HepG2 (cell line): Measurements from ENCODE around the gene TMEM253. TPM values are rescaled to one million over a fixed set of nuclear protein-coding genes. Genes with fewer than 3 reads are reported as not detected.

ENCODE experiments used
- ATAC-seq: fragments of 200-7000 bp; cut with Tn5 transposase; 3 replicates; pipeline ENCODE4 v1.9.1; 2020; ENCODE audit warnings: mild to moderate bottlenecking, moderate library complexity
- BruUV-seq: library from RNA; stranded (reverse); fragments of 400-500 nt; replicated peaks from 2 replicates; lab custom pipeline; 2021; lab: Mats Ljungman, UMichigan
- CTCF ChIA-PET: fragments of 300-600 bp; formaldehyde crosslinking; extraction: SDS; loops from one replicate; lab custom pipeline; 2021; ENCODE audit warnings: low total read pairs, inconsistent platforms, low intra/inter-chr PET ratio; lab: Yijun Ruan, JAX
- POLR2A ChIA-PET: fragments of 350-600 bp; sonication (Branson Sonifier 250); formaldehyde crosslinking; loops from one replicate; lab custom pipeline; 2020; ENCODE audit warnings: antibody characterized with exemption, inconsistent platforms; lab: Yijun Ruan, JAX
- DNase-seq: peaks from one replicate; pipeline ENCODE4 v3.0.0-alpha.2; 2015; ENCODE audit warnings: low spot score
- FAIRE-seq: peaks from 3 replicates; lab custom pipeline; 2011; peaks lifted over from hg19 to GRCh38; lab: Jason Lieb, UNC
- H2AFZ ChIP-seq: one replicate; pipeline ENCODE4 v1.6.1; 2011; ENCODE audit warnings: low read length, inconsistent platforms
- H3K27ac ChIP-seq: fragments of 300-600 bp; 3 replicates; pipeline ENCODE4 v1.8.0; 2011; ENCODE audit warnings: mixed run types, mild to moderate bottlenecking, mixed read lengths, low read length, inconsistent platforms; ENCODE audit not compliant: insufficient read depth; ENCODE audit errors: extremely low read length
- H3K27me3 ChIP-seq, 2 experiments: fragments of 200-600 bp in 1 of 2; 2 replicates in 1 of 2; 3 replicates in 1 of 2; pipeline versions ENCODE4 v1.6.0 to v1.8.0; 2011; ENCODE audit warnings: low read length in 2 of 2, mild to moderate bottlenecking in 2 of 2, moderate library complexity in 2 of 2, inconsistent platforms in 1 of 2; ENCODE audit not compliant: insufficient read depth in 2 of 2, control insufficient read depth in 1 of 2
- H3K36me3 ChIP-seq, 2 experiments: fragments of 200-600 bp in 1 of 2; replicated peaks in 1 of 2; 2 replicates in 1 of 2; 3 replicates in 1 of 2; pipeline versions ENCODE4 v1.5.1 to v1.8.0; 2011; ENCODE audit warnings: low read length in 2 of 2, inconsistent platforms in 1 of 2; ENCODE audit not compliant: insufficient read depth in 2 of 2, control insufficient read depth in 1 of 2
- H3K4me1 ChIP-seq: 2 replicates; pipeline ENCODE4 v1.5.1; 2012; ENCODE audit warnings: low read length, inconsistent platforms; ENCODE audit not compliant: insufficient read depth
- H3K4me2 ChIP-seq: 2 replicates; pipeline ENCODE4 v1.6.0; 2011; ENCODE audit warnings: low read depth, low read length, inconsistent platforms
- H3K4me3 ChIP-seq, 3 experiments: fragments of 200-600 bp in 1 of 3; sonication (generic), shearing (Covaris generic) in 1 of 3; replicated peaks in 1 of 3; 2 replicates each; pipeline ENCODE4 v1.5.1; 2011 to 2016; ENCODE audit warnings: low read length in 3 of 3, inconsistent platforms in 2 of 3, low read depth in 2 of 3, mild to moderate bottlenecking in 2 of 3, control low read depth in 1 of 3, mixed read lengths in 1 of 3; ENCODE audit not compliant: insufficient read depth in 1 of 3
- H3K79me2 ChIP-seq: one replicate; pipeline ENCODE4 v1.6.1; 2011; ENCODE audit warnings: low read length, inconsistent platforms; ENCODE audit not compliant: insufficient read depth
- H3K9ac ChIP-seq: 2 replicates; pipeline ENCODE4 v1.6.0; 2011; ENCODE audit warnings: mild to moderate bottlenecking, low read depth, low read length, inconsistent platforms; ENCODE audit not compliant: insufficient read depth
- H3K9me3 ChIP-seq: 2 replicates; pipeline ENCODE4 v1.5.1; 2012; ENCODE audit warnings: mild to moderate bottlenecking, low read length
- H4K20me1 ChIP-seq: 2 replicates; pipeline ENCODE4 v1.6.0; 2011; ENCODE audit warnings: inconsistent platforms, mild to moderate bottlenecking, low read length, moderate library complexity; ENCODE audit not compliant: insufficient read depth
- ELK4 ChIP-seq: sonication (generic); formaldehyde crosslinking; IDR thresholded peaks from 2 replicates; pipeline ENCODE4 v1.9.0; 2021; ENCODE audit warnings: missing genetic modification reagents, borderline replicate concordance
- HNRNPLL ChIP-seq: fragments of 200-400 bp; formaldehyde crosslinking; IDR thresholded peaks from 2 replicates; pipeline ENCODE4 v1.6.1; 2017; ENCODE audit warnings: mild to moderate bottlenecking, low read depth, low read length; ENCODE audit not compliant: poor library complexity, severe bottlenecking
- LCORL ChIP-seq, 2 experiments: fragments of 450-650 bp in 1 of 2; sonication (generic) in 1 of 2; formaldehyde crosslinking in 1 of 2; IDR thresholded peaks; 2 replicates each; pipeline versions ENCODE4 v1.5.0 to v1.6.1; 2017 to 2020; ENCODE audit warnings: antibody characterized with exemption in 1 of 2, missing genetic modification reagents in 1 of 2
- MATR3 ChIP-seq: sonication (generic); formaldehyde crosslinking; IDR thresholded peaks from 2 replicates; pipeline ENCODE4 v1.4.0; 2020; ENCODE audit warnings: missing genetic modification reagents
- NFATC3 ChIP-seq: sonication (generic); formaldehyde crosslinking; IDR thresholded peaks from 2 replicates; pipeline ENCODE4 v1.5.1; 2020; ENCODE audit warnings: mild to moderate bottlenecking, missing genetic modification reagents
- POLR2G ChIP-seq: fragments of 200-400 bp; formaldehyde crosslinking; IDR thresholded peaks from 2 replicates; pipeline ENCODE4 v1.6.1; 2018; ENCODE audit warnings: mild to moderate bottlenecking, low read depth, low read length, moderate library complexity
- RFX5 ChIP-seq: IDR thresholded peaks from 2 replicates; pipeline ENCODE4 v1.6.1; 2011; ENCODE audit warnings: low read depth, low read length, improper control_type of control experiment
- RXRA ChIP-seq: sonication (generic); formaldehyde crosslinking; IDR thresholded peaks from 2 replicates; pipeline ENCODE4 v1.5.1; 2020; ENCODE audit warnings: missing genetic modification reagents
- YY1 ChIP-seq: IDR thresholded peaks from 2 replicates; pipeline ENCODE4 v1.6.1; 2011; ENCODE audit warnings: low read length, low read depth, moderate library complexity, mild to moderate bottlenecking; ENCODE audit not compliant: insufficient read depth, insufficient replicate concordance
- ZFP37 ChIP-seq: sonication (generic); formaldehyde crosslinking; IDR thresholded peaks from 2 replicates; pipeline ENCODE4 v1.4.0; 2020; ENCODE audit warnings: missing genetic modification reagents, borderline replicate concordance
- ZNF431 ChIP-seq: sonication (generic); formaldehyde crosslinking; IDR thresholded peaks from 2 replicates; pipeline ENCODE4 v1.9.0; 2022; ENCODE audit warnings: missing genetic modification reagents, low read depth, mild to moderate bottlenecking, borderline replicate concordance
- ZNF605 ChIP-seq: sonication (generic); formaldehyde crosslinking; IDR thresholded peaks from 2 replicates; pipeline ENCODE4 v1.8.0; 2022; ENCODE audit warnings: mild to moderate bottlenecking, missing genetic modification reagents
- ZNF607 ChIP-seq: sonication (generic); formaldehyde crosslinking; IDR thresholded peaks from 2 replicates; pipeline ENCODE4 v1.5.1; 2020; ENCODE audit warnings: missing genetic modification reagents, mild to moderate bottlenecking, borderline replicate concordance
- ZNF674 ChIP-seq: sonication (generic); formaldehyde crosslinking; IDR thresholded peaks from 2 replicates; pipeline ENCODE4 v1.5.0; 2020; ENCODE audit warnings: low read depth, mild to moderate bottlenecking, missing genetic modification reagents
- ZNF768 ChIP-seq: sonication (generic); formaldehyde crosslinking; IDR thresholded peaks from 2 replicates; pipeline ENCODE4 v1.4.0; 2020; ENCODE audit warnings: missing genetic modification reagents
- ZNF839 ChIP-seq: sonication (generic); formaldehyde crosslinking; IDR thresholded peaks from 2 replicates; pipeline ENCODE4 v1.4.0; 2020; ENCODE audit warnings: missing genetic modification reagents, mild to moderate bottlenecking, borderline replicate concordance
- ZUFSP ChIP-seq: sonication (generic); formaldehyde crosslinking; IDR thresholded peaks from 2 replicates; pipeline ENCODE4 v1.9.0; 2021; ENCODE audit warnings: missing genetic modification reagents, mild to moderate bottlenecking, borderline replicate concordance
- WGBS: methylation state at CpG from one replicate; pipeline ENCODE4 v1.1.6; 2017; ENCODE audit warnings: low lambda C conversion rate; 5-methylcytosine and 5-hydroxymethylcytosine counted together
- in situ Hi-C: cut with HindIII; loops from 2 replicates; pipeline ENCODE4 v1.10.0; 2017; ENCODE audit warnings: low pct_unique_long_range_greater_than_20kb; ENCODE audit not compliant: extremely low pct_ligation_motif_present
- intact Hi-C: fragments of 100-400 bp; cut with micrococcal nuclease; formaldehyde crosslinking; loops from one replicate; pipeline ENCODE4 v1.10.0; 2022; ENCODE audit not compliant: unreplicated experiment
- polyA plus RNA-seq, 8 experiments: library from polyadenylated mRNA; depleted of rRNA in 3 of 8; stranded (reverse) in 7 of 8; unstranded in 1 of 8; fragments of >200 nt; fragmentation: Illumina TruSeq in 4 of 8; extraction: Trizol in 4 of 8; gene quantifications; 2 replicates each; pipeline versions ENCODE4 v1.2.1 to v1.2.3, GENCODE V29; 2011 to 2016; ENCODE audit warnings: low read depth in 4 of 8, missing spikeins in 1 of 8, mixed read lengths in 1 of 8; ENCODE audit not compliant: insufficient read depth in 1 of 8
- total RNA-seq, 5 experiments: library from RNA; depleted of rRNA; stranded (reverse); fragments of >200 nt; fragmentation: Illumina TruSeq; extraction: Trizol; gene quantifications; 2 replicates each; pipeline ENCODE4 v1.2.3, GENCODE V29; 2016; ENCODE audit warnings: low read depth in 1 of 5
- TF ChIP-seq, protein P1 (sequence below): sonication (generic); formaldehyde crosslinking; IDR thresholded peaks from 2 replicates; pipeline ENCODE4 v1.5.0; 2020; ENCODE audit warnings: mild to moderate bottlenecking, missing genetic modification reagents, moderate library complexity
- TF ChIP-seq, protein P2 (sequence below): IDR thresholded peaks from 2 replicates; pipeline ENCODE4 v1.6.1; 2016; ENCODE audit warnings: control low read depth

Gene TMEM253
- total and polyA plus RNA-seq, 2 of the 13 experiments (the other 11 are each of a cell fraction or from before 2014, with no cell fraction given) = 0.29 to 0.45 TPM

DNA sequence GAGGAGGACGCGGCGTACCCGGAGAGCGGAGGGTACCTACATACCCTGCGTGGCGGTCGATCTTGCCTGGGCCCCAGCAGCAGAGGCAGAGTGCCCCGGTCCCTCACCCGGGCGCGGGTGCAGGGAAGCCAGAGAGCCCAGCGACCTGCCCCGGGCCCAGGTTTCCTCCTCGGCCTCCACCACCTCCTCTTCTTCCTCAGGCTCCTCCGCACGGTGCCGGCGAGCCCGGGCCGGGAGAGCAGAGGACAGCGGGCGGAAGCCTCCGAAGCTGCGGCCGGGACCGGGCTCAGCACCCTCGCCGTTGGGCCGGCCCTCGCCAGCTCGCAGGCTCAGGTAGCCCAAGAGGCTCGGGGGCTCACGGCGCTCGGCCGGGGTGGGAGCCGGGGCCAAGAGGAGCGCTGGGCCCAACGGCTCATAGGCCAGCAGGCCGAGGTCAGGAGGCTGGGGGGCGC, 9.0 kb upstream of the TMEM253 start:
- Histone ChIP-seq H3K4me3 (no peak overlapping the region), H4K20me1 (peaks cover 8% of the 10 kb centered on the region; the same call in 1 of the 2 replicates), H3K27ac (peak overlapping the region; percentile 1), H3K9me3 (no peaks in the 10 kb centered on the region), H2AFZ (no peak overlapping the region), H3K4me1 (peaks cover 32% of the 10 kb centered on the region), H3K9ac (no peak overlapping the region), H3K36me3 (peaks cover 35 to 47% of the 10 kb centered on the region in 2 experiments), H3K27me3 (no peaks in the 10 kb centered on the region), H3K79me2 (peaks cover 19% of the 10 kb centered on the region), H3K4me2 (no peak overlapping the region)
- peak; percentile 2 for ATAC-seq
- 96% methylated on average over 41 of the region's 42 CpGs for WGBS
- in situ Hi-C loops (no loop called here), intact Hi-C loops (loop anchor here (1.0 kb wide), 3 partner anchors 12 to 78 kb away; no protein-coding TSS in a partner anchor)
- BruUV-seq = no TSS peak
- POLR2A ChIA-PET = interaction anchor here (0.5 to 7.8 kb wide), 12 partner anchors 8 to 223 kb away, joined by 3 to 91 read pairs (median 4); partner anchors contain the start of gene ARHGEF40
- FAIRE-seq = no peak
- DNase-seq = no peak
- CTCF ChIA-PET = interaction anchor here (0.8 to 12.2 kb wide), 11 partner anchors 14 to 118 kb away, joined by 3 to 320 read pairs (median 9); partner anchors contain the start of genes ARHGEF40 and METTL17
- TF ChIP-seq, protein P1, sequence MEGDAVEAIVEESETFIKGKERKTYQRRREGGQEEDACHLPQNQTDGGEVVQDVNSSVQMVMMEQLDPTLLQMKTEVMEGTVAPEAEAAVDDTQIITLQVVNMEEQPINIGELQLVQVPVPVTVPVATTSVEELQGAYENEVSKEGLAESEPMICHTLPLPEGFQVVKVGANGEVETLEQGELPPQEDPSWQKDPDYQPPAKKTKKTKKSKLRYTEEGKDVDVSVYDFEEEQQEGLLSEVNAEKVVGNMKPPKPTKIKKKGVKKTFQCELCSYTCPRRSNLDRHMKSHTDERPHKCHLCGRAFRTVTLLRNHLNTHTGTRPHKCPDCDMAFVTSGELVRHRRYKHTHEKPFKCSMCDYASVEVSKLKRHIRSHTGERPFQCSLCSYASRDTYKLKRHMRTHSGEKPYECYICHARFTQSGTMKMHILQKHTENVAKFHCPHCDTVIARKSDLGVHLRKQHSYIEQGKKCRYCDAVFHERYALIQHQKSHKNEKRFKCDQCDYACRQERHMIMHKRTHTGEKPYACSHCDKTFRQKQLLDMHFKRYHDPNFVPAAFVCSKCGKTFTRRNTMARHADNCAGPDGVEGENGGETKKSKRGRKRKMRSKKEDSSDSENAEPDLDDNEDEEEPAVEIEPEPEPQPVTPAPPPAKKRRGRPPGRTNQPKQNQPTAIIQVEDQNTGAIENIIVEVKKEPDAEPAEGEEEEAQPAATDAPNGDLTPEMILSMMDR (CRISPR knock-in tag) = no peak
- TF ChIP-seq MATR3 (CRISPR knock-in tag) = no peak; the same call in 1 of the 2 replicates
- TF ChIP-seq RFX5 = no peak
- peak; percentile 25; the same call in 1 of the 2 replicates for TF ChIP-seq ELK4 (CRISPR knock-in tag)
- TF ChIP-seq HNRNPLL = peak; percentile 30
- TF ChIP-seq ZNF839 = no peak
- TF ChIP-seq ZNF605 (CRISPR knock-in tag) = 0 out of 2 replicates have a peak, but pooled peaks have one; percentile 6
- TF ChIP-seq ZFP37 (CRISPR knock-in tag) = no peak
- TF ChIP-seq, protein P2, sequence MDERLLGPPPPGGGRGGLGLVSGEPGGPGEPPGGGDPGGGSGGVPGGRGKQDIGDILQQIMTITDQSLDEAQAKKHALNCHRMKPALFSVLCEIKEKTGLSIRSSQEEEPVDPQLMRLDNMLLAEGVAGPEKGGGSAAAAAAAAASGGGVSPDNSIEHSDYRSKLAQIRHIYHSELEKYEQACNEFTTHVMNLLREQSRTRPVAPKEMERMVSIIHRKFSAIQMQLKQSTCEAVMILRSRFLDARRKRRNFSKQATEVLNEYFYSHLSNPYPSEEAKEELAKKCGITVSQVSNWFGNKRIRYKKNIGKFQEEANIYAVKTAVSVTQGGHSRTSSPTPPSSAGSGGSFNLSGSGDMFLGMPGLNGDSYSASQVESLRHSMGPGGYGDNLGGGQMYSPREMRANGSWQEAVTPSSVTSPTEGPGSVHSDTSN (CRISPR knock-in tag) = no peak
- TF ChIP-seq ZNF674 (CRISPR knock-in tag) = no peak
- peak; percentile 16; the same call in 1 of the 2 replicates for TF ChIP-seq ZNF768 (CRISPR knock-in tag)
- TF ChIP-seq ZUFSP (CRISPR knock-in tag) = no peak
- no peak for TF ChIP-seq LCORL (IDR thresholded peaks at IDR 0.05)
- TF ChIP-seq LCORL (CRISPR knock-in tag; IDR thresholded peaks at IDR 0.05) = no peak
- TF ChIP-seq RXRA = no peak
- TF ChIP-seq POLR2G = no peak
- 0 out of 2 replicates have a peak, but pooled peaks have one; percentile 16 for TF ChIP-seq ZNF431
- no peak for TF ChIP-seq YY1
- TF ChIP-seq ZNF607 (CRISPR knock-in tag) = no peak
- no peak for TF ChIP-seq NFATC3 (CRISPR knock-in tag)
